Calu3 (cell line): ENCODE data around the gene CNTNAP2. TPM values are rescaled to one million over a fixed set of nuclear protein-coding genes. Genes with fewer than 3 reads are reported as not detected.

Experiments
- BruUV-seq: library from RNA; stranded (reverse); fragments of 400-500 nt; replicated peaks from 2 replicates; lab custom pipeline; 2021; lab: Mats Ljungman, UMichigan
- CTCF ChIA-PET: fragments of 300-600 bp; sonication (Branson Sonifier 250); formaldehyde crosslinking; loops from one replicate; lab custom pipeline; 2022; ENCODE audit warnings: antibody characterized with exemption; lab: Charles Lee
- DNase-seq: peaks from one replicate; pipeline ENCODE4 v3.0.0; 2022
- H3K27ac Mint-ChIP-seq: one replicate; pipeline ENCODE4 v1.8.0; 2022; ENCODE audit warnings: mixed read lengths; ENCODE audit not compliant: unreplicated experiment
- H3K27me3 Mint-ChIP-seq: one replicate; pipeline ENCODE4 v1.8.0; 2022; ENCODE audit warnings: mixed read lengths; ENCODE audit not compliant: unreplicated experiment
- H3K36me3 Mint-ChIP-seq: one replicate; pipeline ENCODE4 v1.8.0; 2022; ENCODE audit warnings: mild to moderate bottlenecking, moderate library complexity, mixed read lengths; ENCODE audit not compliant: insufficient read depth, unreplicated experiment
- H3K4me1 Mint-ChIP-seq: one replicate; pipeline ENCODE4 v1.8.0; 2022; ENCODE audit warnings: mild to moderate bottlenecking, low read depth, mixed read lengths; ENCODE audit not compliant: unreplicated experiment
- H3K4me3 Mint-ChIP-seq: one replicate; pipeline ENCODE4 v1.8.0; 2022; ENCODE audit warnings: mild to moderate bottlenecking, low read depth, moderate library complexity, mixed read lengths; ENCODE audit not compliant: unreplicated experiment
- H3K9me3 Mint-ChIP-seq: one replicate; pipeline ENCODE4 v1.8.0; 2022; ENCODE audit warnings: low read depth, mixed read lengths; ENCODE audit not compliant: unreplicated experiment
- intact Hi-C: fragments of 100-400 bp; cut with micrococcal nuclease; formaldehyde crosslinking; loops from one replicate; pipeline ENCODE4 v1.10.0; 2022; ENCODE audit not compliant: unreplicated experiment
- total RNA-seq: library from RNA; stranded (reverse); gene quantifications from 2 replicates; pipeline ENCODE4 v1.2.3, GENCODE V29; 2022
- TF ChIP-seq, protein P1 (sequence below): fragments of 200-600 bp; IDR thresholded peaks from one replicate; pipeline ENCODE4 v1.8.0; 2022; ENCODE audit warnings: antibody characterized with exemption; ENCODE audit not compliant: unreplicated experiment

CNTNAP2 gene
- total RNA-seq, 1 experiment from 2014 or later = 1.1 TPM

DNA sequence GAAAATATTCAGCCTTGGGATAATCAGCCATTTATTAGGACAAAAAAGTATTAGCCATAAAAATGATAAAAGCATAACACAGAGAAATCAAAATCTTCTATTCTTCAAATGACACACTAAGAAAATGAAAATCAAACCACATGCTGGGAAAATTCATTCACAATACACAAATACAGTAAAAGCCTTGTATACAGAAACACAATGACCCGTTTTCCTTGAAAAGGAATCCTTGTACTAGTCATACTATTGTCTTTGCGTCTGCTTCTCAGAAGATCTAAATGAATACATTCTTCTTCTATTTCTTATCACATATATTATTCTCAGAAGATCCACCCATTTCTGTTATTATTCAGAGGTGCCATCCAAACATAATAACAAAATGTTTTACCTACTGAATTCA is 749.1 kb downstream of the CNTNAP2 start:
- BruUV-seq = no TSS peak
- no peaks in the 10 kb centered on the region for H3K27me3 Mint-ChIP-seq
- H3K4me3 Mint-ChIP-seq = no peak overlapping the region
- DNase-seq = no peak
- H3K4me1 Mint-ChIP-seq = no peaks in the 10 kb centered on the region
- peaks cover 9% of the 10 kb centered on the region for H3K9me3 Mint-ChIP-seq
- H3K36me3 Mint-ChIP-seq = no peaks in the 10 kb centered on the region
- CTCF ChIA-PET = no interaction called here
- intact Hi-C loops = no loop called here
- TF ChIP-seq, protein P1, sequence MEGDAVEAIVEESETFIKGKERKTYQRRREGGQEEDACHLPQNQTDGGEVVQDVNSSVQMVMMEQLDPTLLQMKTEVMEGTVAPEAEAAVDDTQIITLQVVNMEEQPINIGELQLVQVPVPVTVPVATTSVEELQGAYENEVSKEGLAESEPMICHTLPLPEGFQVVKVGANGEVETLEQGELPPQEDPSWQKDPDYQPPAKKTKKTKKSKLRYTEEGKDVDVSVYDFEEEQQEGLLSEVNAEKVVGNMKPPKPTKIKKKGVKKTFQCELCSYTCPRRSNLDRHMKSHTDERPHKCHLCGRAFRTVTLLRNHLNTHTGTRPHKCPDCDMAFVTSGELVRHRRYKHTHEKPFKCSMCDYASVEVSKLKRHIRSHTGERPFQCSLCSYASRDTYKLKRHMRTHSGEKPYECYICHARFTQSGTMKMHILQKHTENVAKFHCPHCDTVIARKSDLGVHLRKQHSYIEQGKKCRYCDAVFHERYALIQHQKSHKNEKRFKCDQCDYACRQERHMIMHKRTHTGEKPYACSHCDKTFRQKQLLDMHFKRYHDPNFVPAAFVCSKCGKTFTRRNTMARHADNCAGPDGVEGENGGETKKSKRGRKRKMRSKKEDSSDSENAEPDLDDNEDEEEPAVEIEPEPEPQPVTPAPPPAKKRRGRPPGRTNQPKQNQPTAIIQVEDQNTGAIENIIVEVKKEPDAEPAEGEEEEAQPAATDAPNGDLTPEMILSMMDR = no peak
- H3K27ac Mint-ChIP-seq = no peak overlapping the region

DNA sequence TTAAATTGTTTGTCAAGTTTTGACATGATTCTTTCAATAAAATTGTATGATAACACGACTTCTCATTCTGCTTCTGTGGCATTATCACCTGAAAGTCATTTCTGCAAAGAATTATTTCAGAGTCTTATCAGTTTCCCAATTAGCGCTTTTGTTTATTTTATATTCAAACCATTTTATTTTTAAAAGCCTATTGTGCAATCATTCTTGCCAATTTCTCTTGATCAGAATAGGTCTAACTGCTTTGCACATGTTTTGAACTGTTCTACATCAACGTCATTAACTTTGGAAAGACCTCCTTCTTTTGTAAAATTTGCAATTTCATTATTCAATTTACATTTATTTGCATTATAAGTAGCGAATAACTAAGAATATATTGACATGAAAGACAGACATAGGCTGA is 758.1 kb downstream of the CNTNAP2 start:
- TF ChIP-seq, protein P1 = no peak
- CTCF ChIA-PET = no interaction called here
- BruUV-seq = no TSS peak
- H3K27ac Mint-ChIP-seq = no peak overlapping the region
- H3K9me3 Mint-ChIP-seq = peaks cover 15% of the 10 kb centered on the region
- no peak overlapping the region for H3K4me3 Mint-ChIP-seq
- no peak for DNase-seq
- intact Hi-C loops = no loop called here
- no peaks in the 10 kb centered on the region for H3K4me1 Mint-ChIP-seq
- H3K36me3 Mint-ChIP-seq = no peaks in the 10 kb centered on the region
- H3K27me3 Mint-ChIP-seq = no peaks in the 10 kb centered on the region

DNA sequence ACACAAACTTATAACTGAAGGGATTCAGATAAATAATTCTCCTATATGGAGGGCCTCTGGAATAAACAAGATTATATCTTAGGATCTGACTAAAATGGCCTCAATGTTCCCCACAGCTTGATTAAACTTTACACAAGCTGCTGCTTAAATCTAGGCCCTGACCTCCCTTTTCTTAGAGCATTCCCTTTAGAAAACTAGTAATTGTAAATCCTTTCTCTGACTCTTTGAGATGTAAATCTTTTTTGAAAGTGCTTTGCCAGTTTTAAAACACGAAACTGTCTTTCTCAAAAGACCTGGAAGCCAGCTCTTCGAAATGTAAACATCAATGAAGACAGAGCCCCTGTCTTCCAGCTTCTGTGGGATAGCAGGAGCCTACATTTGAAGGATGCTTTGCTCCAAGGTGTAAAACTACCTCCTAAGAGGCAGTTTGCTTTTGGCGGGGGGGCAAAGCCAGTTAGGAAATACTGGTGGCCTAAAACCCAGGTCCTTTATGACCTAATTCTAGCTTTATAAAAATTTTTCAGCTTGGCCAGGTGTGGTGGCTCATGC is 758.7 kb downstream of the CNTNAP2 start:
- CTCF ChIA-PET = no interaction called here
- intact Hi-C loops = no loop called here
- H3K27me3 Mint-ChIP-seq = no peaks in the 10 kb centered on the region
- no peak for DNase-seq
- H3K4me3 Mint-ChIP-seq = no peak overlapping the region
- no peaks in the 10 kb centered on the region for H3K4me1 Mint-ChIP-seq
- no peak overlapping the region for H3K27ac Mint-ChIP-seq
- no TSS peak for BruUV-seq
- TF ChIP-seq, protein P1 = no peak
- H3K9me3 Mint-ChIP-seq = peaks cover 15% of the 10 kb centered on the region
- H3K36me3 Mint-ChIP-seq = no peaks in the 10 kb centered on the region

DNA sequence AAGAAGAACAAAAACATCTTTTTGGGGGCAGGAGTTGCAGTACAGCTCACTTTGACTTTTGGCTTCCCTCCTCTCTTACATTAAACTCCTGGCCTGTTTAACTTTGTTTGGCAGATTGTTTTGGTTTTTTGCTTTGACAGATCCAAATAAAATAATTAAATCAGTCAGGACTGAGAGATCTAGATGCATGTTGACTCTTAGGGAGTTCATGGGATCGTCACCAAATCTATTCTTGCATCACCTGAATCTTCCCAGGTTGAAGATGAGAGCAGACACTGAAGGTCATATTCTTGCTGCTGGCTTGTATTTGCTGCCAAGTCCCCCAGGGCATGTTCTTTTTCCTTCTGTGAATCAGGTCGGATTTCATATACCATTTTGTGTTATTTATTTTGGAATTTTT is 759.4 kb downstream of the CNTNAP2 start:
- Mint-ChIP-seq H3K27me3 (no peaks in the 10 kb centered on the region), H3K27ac (no peak overlapping the region), H3K9me3 (peaks cover 17% of the 10 kb centered on the region), H3K36me3 (no peaks in the 10 kb centered on the region), H3K4me3 (no peak overlapping the region), H3K4me1 (no peaks in the 10 kb centered on the region)
- TF ChIP-seq, protein P1 = no peak
- DNase-seq = no peak
- intact Hi-C loops = no loop called here
- BruUV-seq = no TSS peak
- CTCF ChIA-PET = no interaction called here
